Right renal cortex interstitium (tissue), 3 donors: ENCODE results near the gene LRP1B. TPM values are rescaled to one million over a fixed set of nuclear protein-coding genes. Genes with fewer than 3 reads are reported as not detected.
"Not testable (repeated sequence)": the region's sequence is repeated elsewhere in the genome, so short reads cannot be mapped to it uniquely, and the experiment has no call there.

Source experiments
- DNase-seq, 3 donors: peaks; one replicate each; pipeline ENCODE4 v3.0.0-alpha.2; 2013; ENCODE audit warnings: low read depth in 3 of 3, low spot score in 2 of 3
- polyA plus RNA-seq, 3 donors: library from polyadenylated mRNA; unstranded; fragments of 120-200 nt; gene quantifications; one replicate each; pipeline ENCODE4 v1.2.1, GENCODE V29; 2013; ENCODE audit not compliant: insufficient read length in 3 of 3

The LRP1B gene
- polyA plus RNA-seq, 3 donors, result 0.85 to 0.90 (median 0.88) TPM

- no peak for DNase-seq
These were observed 1693.9 kb downstream of the LRP1B start for GRCh38 chr2:140436936-140437335.

- DNase-seq, result not testable (repeated sequence)
These were observed 1703.8 kb downstream of the LRP1B start for GRCh38 chr2:140427033-140427432.

GRCh38 chr2:140424471-140424870, 1706.3 kb downstream of the LRP1B start:
- DNase-seq, result no peak

- DNase-seq, result no peak
These were observed 1708.1 kb downstream of the LRP1B start for GRCh38 chr2:140422759-140423158.

- no peak for DNase-seq
These were observed 1713.3 kb downstream of the LRP1B start for GRCh38 chr2:140417504-140417903.

- no peak for DNase-seq
These were observed 1714.2 kb downstream of the LRP1B start for GRCh38 chr2:140416577-140416976.

- not testable (repeated sequence) for DNase-seq
These were observed 1715.8 kb downstream of the LRP1B start for GRCh38 chr2:140415035-140415434.

GRCh38 chr2:140410695-140411094, 1720.1 kb downstream of the LRP1B start:
- no peak for DNase-seq

GRCh38 chr2:140401056-140401455, 1729.8 kb downstream of the LRP1B start:
- DNase-seq, result no peak

GRCh38 chr2:140392824-140393223, 1738.0 kb downstream of the LRP1B start:
- no peak for DNase-seq

- DNase-seq, result no peak
These were observed 1745.9 kb downstream of the LRP1B start for GRCh38 chr2:140384946-140385345.

- DNase-seq, result no peak
These were observed 1747.0 kb downstream of the LRP1B start for GRCh38 chr2:140383781-140384180.

GRCh38 chr2:140376686-140377085, 1754.1 kb downstream of the LRP1B start:
- no peak for DNase-seq

GRCh38 chr2:140363131-140363530, 1767.7 kb downstream of the LRP1B start:
- DNase-seq, result no peak

- DNase-seq, result no peak
These were observed 1768.5 kb downstream of the LRP1B start for GRCh38 chr2:140362361-140362760.

GRCh38 chr2:140359056-140359771, 1771.6 kb downstream of the LRP1B start:
- DNase-seq, result no peak

- DNase-seq, result no peak
These were observed 1774.1 kb downstream of the LRP1B start for GRCh38 chr2:140356697-140357096.

GRCh38 chr2:140355511-140356090, 1775.2 kb downstream of the LRP1B start:
- DNase-seq, result no peak

- no peak for DNase-seq
These were observed 1776.3 kb downstream of the LRP1B start for GRCh38 chr2:140354544-140354943.

- no peak for DNase-seq
These were observed 1777.3 kb downstream of the LRP1B start for GRCh38 chr2:140353541-140353940.

- no peak for DNase-seq
These were observed 1779.1 kb downstream of the LRP1B start for GRCh38 chr2:140351692-140352091.

GRCh38 chr2:140349695-140350094, 1781.1 kb downstream of the LRP1B start:
- DNase-seq, result no peak
